Activated CD4-positive, alpha-beta memory T cell treated with anti-CD3 and anti-CD28 coated beads, Interleukin-2, amount 10 ng/mL, durations not matched to agents 7 days and 5 days (primary cell): ENCODE measurements around the gene ZDHHC9. TPM values are rescaled to one million over a fixed set of nuclear protein-coding genes. Genes with fewer than 3 reads are reported as not detected.

ENCODE experiments used
- CTCF ChIA-PET: fragments of 350-600 bp; sonication (Branson Sonifier 250); formaldehyde crosslinking; loops from one replicate; lab custom pipeline; 2021; ENCODE audit warnings: antibody characterized with exemption, inconsistent platforms; lab: Charles Lee
- POLR2A ChIA-PET: fragments of 350-600 bp; sonication (Branson Sonifier 250); formaldehyde crosslinking; loops from one replicate; lab custom pipeline; 2021; ENCODE audit warnings: antibody characterized with exemption; lab: Charles Lee
- DNase-seq: peaks from one replicate; pipeline ENCODE4 v3.0.0-alpha.2; 2020
- H3K27ac Mint-ChIP-seq: one replicate; pipeline ENCODE4 v1.8.0; 2021; ENCODE audit warnings: mild to moderate bottlenecking, mixed read lengths
- H3K27me3 Mint-ChIP-seq: one replicate; pipeline ENCODE4 v1.8.0; 2021; ENCODE audit warnings: mixed read lengths
- H3K36me3 Mint-ChIP-seq: one replicate; pipeline ENCODE4 v1.8.0; 2021; ENCODE audit warnings: low read depth, mixed read lengths
- H3K4me1 Mint-ChIP-seq: one replicate; pipeline ENCODE4 v1.8.0; 2021; ENCODE audit warnings: mixed read lengths
- H3K4me3 Mint-ChIP-seq: one replicate; pipeline ENCODE4 v1.8.0; 2021; ENCODE audit warnings: mild to moderate bottlenecking, mixed read lengths
- H3K9me3 Mint-ChIP-seq: one replicate; pipeline ENCODE4 v1.8.0; 2021; ENCODE audit warnings: mixed read lengths
- total RNA-seq, 2 experiments: library from RNA; stranded (reverse); gene quantifications; one replicate each; pipeline ENCODE4 v1.2.3, GENCODE V29; 2021

Gene ZDHHC9
- total RNA-seq, 2 experiments from 2014 or later = 5.8 to 7.5 TPM

GRCh38 chrX:129836827-129837226 is 6.9 kb downstream of the ZDHHC9 start:
- Mint-ChIP-seq H3K4me3 (no peak overlapping the region), H3K4me1 (peaks cover 5% of the 10 kb centered on the region), H3K27ac (no peak overlapping the region), H3K27me3 (no peaks in the 10 kb centered on the region), H3K9me3 (no peaks in the 10 kb centered on the region), H3K36me3 (peaks cover 4% of the 10 kb centered on the region)
- ChIA-PET CTCF (interaction anchor here (1.2 kb wide), 1 partner anchor 14 kb away, joined by 5 read pairs; no protein-coding TSS in a partner anchor), POLR2A (no interaction called here)
- no peak for DNase-seq

DNA sequence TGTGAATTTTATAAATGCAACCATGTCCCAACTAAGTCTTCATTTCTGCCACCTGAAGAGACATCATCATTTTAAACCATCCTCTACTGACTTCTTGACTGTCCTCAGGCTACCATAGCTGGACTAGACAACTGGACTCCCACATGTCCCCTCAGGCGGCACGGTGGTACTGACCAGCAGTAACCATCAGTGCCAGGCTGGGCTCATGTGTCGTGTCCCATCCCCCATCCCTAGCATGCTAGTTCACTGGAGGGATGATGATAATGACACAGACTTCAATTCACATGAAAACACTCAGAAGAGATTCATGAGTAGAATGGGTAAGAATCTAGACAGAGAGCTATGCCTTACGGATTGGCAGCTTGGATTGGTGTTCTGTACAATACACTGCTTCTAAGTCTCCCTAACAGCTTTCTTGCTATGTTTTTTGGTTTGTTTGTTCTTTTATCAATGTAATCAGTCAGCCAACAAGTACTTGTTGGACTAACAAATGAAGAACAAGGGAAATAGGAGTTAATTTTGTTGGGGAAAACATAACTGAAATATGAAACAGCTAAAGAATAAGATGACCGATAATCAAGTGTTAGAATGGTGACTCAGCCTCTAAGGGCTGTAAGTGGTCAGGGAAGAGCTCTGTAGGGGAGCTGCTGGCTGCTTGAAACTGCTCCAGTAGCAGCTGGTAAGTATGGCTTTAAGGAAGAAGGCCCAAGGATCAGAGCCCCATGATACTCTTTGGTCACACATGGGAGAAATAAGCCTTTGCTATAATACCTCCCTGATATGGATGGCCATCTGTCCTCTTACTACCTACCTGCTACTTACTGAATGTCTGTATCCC is 10.3 kb downstream of the ZDHHC9 start:
- DNase-seq = no peak
- POLR2A ChIA-PET = no interaction called here
- CTCF ChIA-PET = interaction anchor here (0.7 to 2.3 kb wide), 2 partner anchors 11 to 229 kb away, joined by 3 to 8 read pairs; no protein-coding TSS in a partner anchor
- Mint-ChIP-seq H3K27me3 (no peaks in the 10 kb centered on the region), H3K4me1 (no peaks in the 10 kb centered on the region), H3K27ac (no peak overlapping the region), H3K36me3 (peaks cover 4% of the 10 kb centered on the region), H3K4me3 (no peak overlapping the region), H3K9me3 (no peaks in the 10 kb centered on the region)

GRCh38 chrX:129831091-129831885 is 12.4 kb downstream of the ZDHHC9 start:
- no peaks in the 10 kb centered on the region for H3K27me3 Mint-ChIP-seq
- CTCF ChIA-PET = interaction anchor here (1.1 to 2.4 kb wide), 4 partner anchors 9 to 230 kb away, joined by 3 to 8 read pairs (median 4); no protein-coding TSS in a partner anchor
- no peaks in the 10 kb centered on the region for H3K9me3 Mint-ChIP-seq
- POLR2A ChIA-PET = interaction anchor here (1.5 kb wide), 1 partner anchor 34 kb away, joined by 4 read pairs; no protein-coding TSS in a partner anchor
- H3K36me3 Mint-ChIP-seq = peaks cover 4% of the 10 kb centered on the region
- no peak overlapping the region for H3K4me3 Mint-ChIP-seq
- DNase-seq = no peak
- no peak overlapping the region for H3K27ac Mint-ChIP-seq
- H3K4me1 Mint-ChIP-seq = peaks cover 2% of the 10 kb centered on the region

DNA sequence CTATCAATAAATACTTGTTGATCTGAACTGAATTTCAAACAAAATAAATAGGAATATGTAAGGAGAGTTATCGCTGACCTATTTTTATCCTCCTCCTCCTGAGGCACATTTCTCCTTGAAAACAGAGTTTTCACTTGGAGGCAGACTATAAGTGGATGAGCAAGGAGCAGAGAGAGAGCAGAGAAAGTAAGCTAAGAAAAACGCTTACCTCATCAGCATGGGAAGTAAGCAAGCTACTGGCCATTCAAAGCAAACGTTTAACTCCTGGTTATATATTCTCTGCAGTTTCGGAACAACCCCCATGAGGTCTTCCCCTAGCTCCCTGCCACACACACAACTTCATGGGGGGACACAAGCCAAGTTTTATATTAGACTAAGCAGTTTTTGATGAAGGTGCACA is 13.2 kb downstream of the ZDHHC9 start:
- Mint-ChIP-seq H3K27me3 (no peaks in the 10 kb centered on the region), H3K27ac (no peak overlapping the region), H3K4me3 (no peak overlapping the region), H3K4me1 (peaks cover 10% of the 10 kb centered on the region), H3K36me3 (peaks cover 4% of the 10 kb centered on the region), H3K9me3 (no peaks in the 10 kb centered on the region)
- no peak for DNase-seq
- CTCF ChIA-PET = interaction anchor here (0.6 to 2.4 kb wide), 4 partner anchors 151 to 230 kb away, joined by 3 to 7 read pairs (median 4); no protein-coding TSS in a partner anchor
- POLR2A ChIA-PET = interaction anchor here (1.5 kb wide), 1 partner anchor 33 kb away, joined by 4 read pairs; no protein-coding TSS in a partner anchor

DNA sequence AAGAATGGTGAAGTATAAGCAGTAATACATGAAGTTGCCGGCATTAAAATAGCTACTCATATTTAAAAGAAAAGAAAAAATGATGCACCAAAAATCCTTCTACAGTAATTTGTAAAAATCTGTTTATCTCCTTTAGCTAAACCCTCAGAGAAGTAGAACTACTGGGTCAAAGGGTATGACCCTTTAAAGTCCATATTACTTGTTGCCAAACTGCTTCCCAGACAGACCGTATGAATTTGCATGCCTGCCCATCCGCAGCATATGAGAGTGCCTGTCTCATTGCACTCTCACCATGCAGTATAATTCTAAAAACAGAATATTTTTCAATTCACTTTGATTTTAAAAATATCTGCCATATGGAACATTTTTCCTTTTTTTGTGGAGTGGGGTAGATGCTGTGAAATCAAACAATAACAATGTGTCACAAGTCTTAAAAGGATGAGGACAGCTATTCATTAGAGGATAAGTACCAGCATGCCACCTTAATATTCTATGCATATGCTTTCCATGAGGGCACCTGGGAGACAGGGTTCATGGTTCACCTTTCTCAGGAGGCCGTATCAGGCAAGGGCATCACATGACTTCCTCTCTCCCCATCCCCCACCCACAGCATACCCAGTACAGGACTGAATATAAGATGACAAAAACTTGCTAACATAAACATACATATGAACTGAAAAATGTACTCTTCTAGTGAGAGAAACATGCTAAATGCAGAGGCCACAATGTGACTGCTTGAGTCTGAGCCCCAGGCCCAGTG is 17.8 kb downstream of the ZDHHC9 start:
- Mint-ChIP-seq H3K4me1 (peaks cover 23% of the 10 kb centered on the region), H3K4me3 (no peak overlapping the region)

DNA sequence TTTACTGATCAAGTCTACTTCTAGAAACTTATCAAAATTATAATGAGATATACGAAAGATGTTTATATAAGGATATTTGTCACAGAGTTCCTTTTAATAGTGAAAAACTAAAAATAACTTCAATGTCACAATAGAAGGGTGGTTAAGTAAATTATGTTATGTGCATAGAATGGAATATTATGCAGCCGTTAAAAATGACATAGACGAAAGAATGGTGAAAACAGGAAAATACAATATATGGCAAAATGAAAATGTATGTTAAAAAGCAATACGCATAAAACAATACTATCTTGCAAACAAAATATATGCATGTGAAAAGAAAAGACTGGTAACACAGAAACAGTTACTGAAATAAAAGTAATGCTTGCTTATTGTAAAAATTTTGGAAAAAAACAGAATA is 19.1 kb downstream of the ZDHHC9 start:
- no peak overlapping the region for H3K4me3 Mint-ChIP-seq
- peaks cover 15% of the 10 kb centered on the region for H3K36me3 Mint-ChIP-seq
- no peak overlapping the region for H3K27ac Mint-ChIP-seq
- ChIA-PET CTCF (interaction anchor here (2.2 to 2.8 kb wide), 3 partner anchors 27 to 216 kb away, joined by 12 to 14 read pairs (median 13); no protein-coding TSS in a partner anchor), POLR2A (interaction anchor here (2.7 kb wide), 1 partner anchor 42 kb away, joined by 11 read pairs; no protein-coding TSS in a partner anchor)
- DNase-seq = no peak
- H3K27me3 Mint-ChIP-seq = no peaks in the 10 kb centered on the region
- H3K4me1 Mint-ChIP-seq = peaks cover 23% of the 10 kb centered on the region
- no peaks in the 10 kb centered on the region for H3K9me3 Mint-ChIP-seq

More for the DNA sequence above, 17.8 kb downstream of the ZDHHC9 start:
- CTCF ChIA-PET = interaction anchor here (1.3 kb wide), 1 partner anchor 100 kb away, joined by 5 read pairs; no protein-coding TSS in a partner anchor
- Mint-ChIP-seq H3K27me3 (no peaks in the 10 kb centered on the region), H3K36me3 (peaks cover 14% of the 10 kb centered on the region), H3K27ac (no peak overlapping the region), H3K9me3 (no peaks in the 10 kb centered on the region)
- peak; percentile 19 for DNase-seq
- POLR2A ChIA-PET = interaction anchor here (0.7 to 0.8 kb wide), 2 partner anchors 12 to 44 kb away, joined by 3 read pairs; no protein-coding TSS in a partner anchor

DNA sequence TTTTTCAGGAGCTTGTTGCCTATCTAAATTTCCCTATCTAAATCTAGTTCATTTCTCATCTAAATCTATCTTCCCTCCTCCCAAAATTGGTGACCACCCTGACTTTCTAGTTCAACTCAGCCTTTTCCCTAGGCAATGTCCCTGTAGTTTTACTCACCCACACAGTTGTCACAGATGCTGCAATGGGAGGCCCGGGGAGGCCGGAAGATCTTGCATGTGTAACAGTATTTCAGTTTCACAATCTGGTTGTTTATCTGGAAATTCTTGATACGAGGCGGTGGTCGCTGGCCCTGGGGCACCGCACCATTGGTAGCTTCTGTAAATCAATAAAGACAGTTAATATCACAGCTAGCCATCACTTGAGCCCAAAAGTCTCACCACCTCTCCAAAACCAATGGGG is 20.2 kb downstream of the ZDHHC9 start:
- DNase-seq = peak; percentile 30

DNA sequence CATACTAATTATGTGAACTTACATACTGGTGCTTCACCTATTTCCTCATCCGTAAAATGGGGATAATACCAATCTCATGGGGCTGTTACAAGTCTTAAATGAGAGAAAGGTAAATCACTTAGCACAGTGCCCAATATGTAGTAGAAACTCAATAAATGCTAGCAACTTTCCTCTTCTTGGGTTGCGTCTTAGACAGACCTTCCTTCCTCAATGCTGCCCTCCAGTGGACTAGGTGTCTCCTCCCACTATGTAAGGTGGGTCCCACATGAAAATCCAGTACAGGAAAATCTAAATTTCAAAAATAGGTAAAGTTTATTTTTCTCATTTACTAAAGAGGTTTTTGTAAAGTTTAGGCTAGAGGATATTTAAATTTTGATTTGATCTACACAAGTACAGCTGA is 20.6 kb downstream of the ZDHHC9 start:
- H3K4me3 Mint-ChIP-seq = no peak overlapping the region
- DNase-seq = peak; percentile 50
- peak overlapping the region; percentile 80 for H3K27ac Mint-ChIP-seq
- H3K4me1 Mint-ChIP-seq = peaks cover 23% of the 10 kb centered on the region
- peaks cover 11% of the 10 kb centered on the region for H3K36me3 Mint-ChIP-seq
- no peaks in the 10 kb centered on the region for H3K27me3 Mint-ChIP-seq
- ChIA-PET CTCF (interaction anchor here (0.6 to 2.8 kb wide), 21 partner anchors 10 to 238 kb away, joined by 3 to 28 read pairs (median 5); partner anchors contain the start of genes APLN, SASH3 and ZDHHC9), POLR2A (interaction anchor here (1.0 to 2.7 kb wide), 5 partner anchors 24 to 67 kb away, joined by 3 to 11 read pairs (median 5); no protein-coding TSS in a partner anchor)
- H3K9me3 Mint-ChIP-seq = no peaks in the 10 kb centered on the region

More for the DNA sequence above, 20.2 kb downstream of the ZDHHC9 start:
- Mint-ChIP-seq H3K27ac (peak overlapping the region; percentile 80), H3K4me1 (peaks cover 23% of the 10 kb centered on the region), H3K4me3 (peak overlapping the region; percentile 66), H3K9me3 (no peaks in the 10 kb centered on the region), H3K36me3 (peaks cover 12% of the 10 kb centered on the region), H3K27me3 (no peaks in the 10 kb centered on the region)
- ChIA-PET POLR2A (interaction anchor here (1.0 to 2.7 kb wide), 5 partner anchors 25 to 67 kb away, joined by 3 to 11 read pairs (median 5); no protein-coding TSS in a partner anchor), CTCF (interaction anchor here (0.8 to 2.8 kb wide), 20 partner anchors 9 to 237 kb away, joined by 3 to 28 read pairs (median 4); partner anchors contain the start of genes APLN, SASH3 and ZDHHC9)

DNA sequence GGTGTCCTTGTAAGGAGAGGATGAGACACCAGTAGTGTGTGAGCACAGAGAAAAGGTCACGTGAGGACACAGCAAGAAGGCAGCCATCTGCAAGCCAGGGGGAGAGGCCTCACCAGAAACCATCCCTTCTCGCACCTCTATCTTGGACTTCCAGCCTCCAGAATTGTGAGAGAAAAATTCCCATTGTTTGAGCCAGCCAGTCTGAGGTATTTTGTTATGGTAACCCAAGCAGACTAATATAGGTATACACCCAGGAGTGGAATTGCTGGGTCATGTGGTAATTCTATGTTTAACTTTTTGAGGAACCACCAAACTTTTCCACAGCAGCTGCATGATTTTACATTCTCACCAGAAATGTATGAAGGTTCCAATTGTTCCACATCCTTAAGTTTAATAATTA is 25.6 kb downstream of the ZDHHC9 start:
- POLR2A ChIA-PET = no interaction called here
- H3K36me3 Mint-ChIP-seq = peaks cover 5% of the 10 kb centered on the region
- no peaks in the 10 kb centered on the region for H3K27me3 Mint-ChIP-seq
- peaks cover 6% of the 10 kb centered on the region for H3K4me1 Mint-ChIP-seq
- H3K27ac Mint-ChIP-seq = no peak overlapping the region
- no peak overlapping the region for H3K4me3 Mint-ChIP-seq
- DNase-seq = no peak
- no peaks in the 10 kb centered on the region for H3K9me3 Mint-ChIP-seq
- CTCF ChIA-PET = no interaction called here

DNA sequence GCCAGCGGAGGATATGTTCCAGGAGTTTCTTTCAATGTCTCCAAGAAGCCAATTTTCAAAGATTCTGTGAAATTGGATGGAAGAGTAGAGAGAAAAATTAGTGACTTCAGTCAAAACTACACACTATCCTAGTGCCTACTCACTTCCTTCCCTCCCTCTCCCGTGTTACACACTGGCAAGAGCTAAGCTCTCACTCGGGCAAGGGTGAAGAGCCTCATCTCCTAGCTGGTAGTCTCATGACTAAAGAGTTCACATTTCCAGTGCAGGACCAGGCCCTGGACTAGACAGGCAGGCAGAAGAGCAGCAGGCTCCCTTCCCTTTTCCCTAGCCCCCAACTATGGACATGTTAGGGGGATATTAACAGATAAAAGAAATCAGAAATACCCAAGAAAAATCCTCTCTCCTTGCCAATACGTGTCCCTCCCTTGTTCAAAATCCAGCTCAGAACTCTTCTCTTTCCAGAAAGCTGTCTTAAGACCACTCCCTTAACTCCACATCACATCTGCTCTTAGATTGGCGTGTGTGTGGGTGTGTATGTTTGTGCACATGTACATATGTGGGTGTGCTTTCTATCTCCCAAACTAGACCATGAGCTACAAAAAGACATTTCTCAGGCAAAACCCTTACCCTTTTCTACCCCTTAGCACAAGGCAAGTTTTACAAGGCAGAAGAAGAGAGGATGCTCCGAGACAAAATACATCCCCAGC is 29.9 kb downstream of the ZDHHC9 start:
- Mint-ChIP-seq H3K4me1 (peaks cover 10% of the 10 kb centered on the region), H3K36me3 (peaks cover 18% of the 10 kb centered on the region), H3K9me3 (no peaks in the 10 kb centered on the region), H3K27ac (no peak overlapping the region), H3K4me3 (no peak overlapping the region), H3K27me3 (no peaks in the 10 kb centered on the region)
- ChIA-PET POLR2A (no interaction called here), CTCF (no interaction called here)
- DNase-seq = no peak
